ENCODE results near the gene CXCL12.

CXCL12 gene

DNA sequence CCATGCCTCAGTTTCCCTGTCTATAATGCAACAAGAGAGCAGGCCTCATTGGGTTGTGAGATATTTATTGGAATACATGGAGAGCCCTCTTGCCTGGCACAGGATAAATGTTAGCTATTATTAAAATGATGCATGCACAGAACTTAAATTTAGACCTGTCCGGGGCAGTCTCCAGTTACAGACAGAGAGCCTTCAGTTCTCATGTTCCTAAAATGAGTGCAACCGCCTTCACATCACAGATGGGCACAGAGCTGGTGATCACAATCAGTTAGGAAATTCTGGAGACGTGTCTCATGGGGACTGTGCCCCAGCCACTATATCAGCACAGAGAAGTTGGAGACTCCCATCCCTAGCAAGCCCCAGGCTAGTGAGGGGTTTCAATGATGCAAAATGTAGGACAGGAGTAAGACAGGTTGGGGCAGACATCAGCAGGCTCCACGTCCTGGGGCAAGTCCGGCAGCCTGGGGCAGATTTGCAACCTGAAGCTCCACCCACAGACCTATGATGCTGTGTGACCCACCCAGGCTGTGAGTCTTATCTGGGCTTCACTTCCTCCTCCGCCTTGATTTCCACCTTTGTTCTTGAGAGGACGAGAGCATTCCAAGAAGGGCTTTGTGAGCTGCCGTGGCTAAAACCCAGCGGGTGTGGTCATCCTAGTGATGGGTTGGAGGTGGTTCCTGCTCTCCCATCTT is 49.4 kb downstream of the CXCL12 start:
- Mint-ChIP-seq H3K36me3 (ENCODE audit: low read depth) (no peaks in the 10 kb centered on the region), H3K4me1 (ENCODE audit: low read depth) (no peaks in the 10 kb centered on the region), H3K27ac (no peak overlapping the region), H3K4me3 (no peak overlapping the region), H3K27me3 (no peaks in the 10 kb centered on the region), H3K9me3 (no peaks in the 10 kb centered on the region)
- intact Hi-C loops (cut with micrococcal nuclease): no loop called here

DNA sequence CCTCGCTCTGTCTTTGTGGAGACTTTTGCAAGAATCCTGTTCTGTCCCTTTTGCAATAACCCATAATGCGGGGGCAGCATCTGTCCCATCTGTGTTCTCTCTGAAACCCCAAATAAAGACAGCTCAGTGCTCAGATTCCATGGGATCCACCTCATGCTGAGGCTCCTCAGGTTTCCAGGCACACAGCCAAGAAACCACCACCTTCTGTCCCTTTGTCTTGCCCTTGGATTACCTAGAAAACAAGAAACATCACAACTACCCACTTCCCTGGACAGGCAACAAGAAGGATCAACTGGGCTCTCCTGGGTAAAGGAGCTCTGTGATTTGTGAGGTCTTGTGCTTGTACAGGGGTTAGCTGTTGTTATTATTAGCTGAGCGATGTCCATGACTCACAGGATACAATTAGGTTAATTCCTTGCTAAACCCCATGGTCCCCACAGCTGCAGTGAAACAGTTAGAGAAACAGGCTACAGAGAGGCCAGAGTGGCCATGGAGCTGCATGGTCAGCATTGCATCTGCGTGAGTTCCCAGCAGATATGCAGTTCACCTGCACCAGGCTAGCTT is 50.2 kb downstream of the CXCL12 start:
- intact Hi-C loops (cut with micrococcal nuclease): no loop called here
- Mint-ChIP-seq H3K27me3 (no peaks in the 10 kb centered on the region), H3K4me3 (no peak overlapping the region), H3K9me3 (no peaks in the 10 kb centered on the region), H3K36me3 (ENCODE audit: low read depth) (no peaks in the 10 kb centered on the region), H3K27ac (no peak overlapping the region), H3K4me1 (ENCODE audit: low read depth) (no peaks in the 10 kb centered on the region)

DNA sequence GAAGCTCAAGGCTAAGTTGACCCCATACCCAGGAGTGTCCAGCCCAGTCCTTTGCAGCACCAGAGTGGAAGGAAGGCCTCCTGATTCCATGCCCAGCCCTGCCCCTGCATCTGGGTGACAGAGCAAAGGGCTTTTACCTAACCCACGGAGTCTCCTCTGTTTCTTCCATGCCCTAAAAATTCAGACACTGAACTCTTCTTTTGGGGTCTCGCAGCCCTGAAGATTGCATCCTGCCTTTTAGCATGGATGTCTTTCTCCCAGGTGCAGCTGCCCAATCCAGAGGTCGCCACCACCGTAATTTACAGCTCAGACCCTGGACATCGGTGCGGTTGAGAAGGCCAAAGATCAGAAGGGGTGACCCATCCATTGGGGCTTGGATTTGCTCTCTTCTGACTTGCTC is 50.8 kb downstream of the CXCL12 start:
- H3K27ac Mint-ChIP-seq: no peak overlapping the region
- no peaks in the 10 kb centered on the region for H3K9me3 Mint-ChIP-seq
- no peaks in the 10 kb centered on the region for H3K27me3 Mint-ChIP-seq

DNA sequence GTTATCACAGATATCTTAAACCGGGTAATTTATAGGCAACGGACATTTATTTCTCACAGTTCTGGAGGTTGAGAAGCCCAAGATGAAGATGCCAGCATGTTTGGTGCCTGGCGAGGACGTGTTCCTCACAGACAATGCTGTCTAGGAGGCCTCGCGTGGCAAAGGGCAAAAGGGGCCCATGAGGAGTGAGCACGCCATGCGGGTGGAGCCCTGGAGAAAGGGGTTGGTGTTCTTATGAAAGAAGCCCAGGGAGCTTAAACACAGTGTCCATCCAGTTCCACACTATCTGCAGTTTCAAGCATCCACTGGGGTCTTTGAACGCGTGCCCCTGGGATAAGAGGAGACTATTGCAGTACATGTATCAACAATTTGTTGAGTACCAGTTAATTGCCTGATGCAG is 51.4 kb downstream of the CXCL12 start:
- Mint-ChIP-seq H3K36me3 (ENCODE audit: low read depth) (no peaks in the 10 kb centered on the region), H3K9me3 (no peaks in the 10 kb centered on the region), H3K4me3 (no peak overlapping the region), H3K27me3 (no peaks in the 10 kb centered on the region), H3K27ac (no peak overlapping the region), H3K4me1 (ENCODE audit: low read depth) (no peaks in the 10 kb centered on the region)
- intact Hi-C loops (cut with micrococcal nuclease): no loop called here

More for the DNA sequence above, 50.8 kb downstream of the CXCL12 start:
- no peak overlapping the region for H3K4me3 Mint-ChIP-seq
- H3K4me1 Mint-ChIP-seq (ENCODE audit: low read depth): no peaks in the 10 kb centered on the region
- intact Hi-C loops (cut with micrococcal nuclease): no loop called here
- no peaks in the 10 kb centered on the region for H3K36me3 Mint-ChIP-seq (ENCODE audit: low read depth)

DNA sequence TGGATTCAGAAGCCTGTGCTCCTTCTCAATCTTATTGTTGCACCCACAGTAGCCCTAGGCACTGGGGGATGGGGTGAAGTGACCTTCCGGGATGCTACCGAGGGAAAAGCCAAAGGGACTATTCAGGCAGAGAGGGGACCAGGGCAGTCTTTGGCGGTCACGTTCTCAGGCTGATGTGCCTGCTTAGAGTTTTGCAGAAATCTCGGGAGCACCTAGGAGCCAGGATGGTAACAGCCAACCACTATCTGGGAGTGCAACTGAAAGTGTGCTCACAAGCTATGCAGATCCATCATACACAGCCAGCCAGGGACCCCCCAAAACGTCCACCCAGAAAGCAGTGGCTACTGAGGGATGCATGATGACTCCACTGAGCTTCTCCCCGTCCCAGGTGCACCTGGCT is 52.4 kb downstream of the CXCL12 start:
- no peaks in the 10 kb centered on the region for H3K27me3 Mint-ChIP-seq
- H3K27ac Mint-ChIP-seq: no peak overlapping the region
- H3K4me1 Mint-ChIP-seq (ENCODE audit: low read depth): no peaks in the 10 kb centered on the region
- intact Hi-C loops (cut with micrococcal nuclease): no loop called here
- no peak overlapping the region for H3K4me3 Mint-ChIP-seq
- no peaks in the 10 kb centered on the region for H3K36me3 Mint-ChIP-seq (ENCODE audit: low read depth)
- no peaks in the 10 kb centered on the region for H3K9me3 Mint-ChIP-seq

DNA sequence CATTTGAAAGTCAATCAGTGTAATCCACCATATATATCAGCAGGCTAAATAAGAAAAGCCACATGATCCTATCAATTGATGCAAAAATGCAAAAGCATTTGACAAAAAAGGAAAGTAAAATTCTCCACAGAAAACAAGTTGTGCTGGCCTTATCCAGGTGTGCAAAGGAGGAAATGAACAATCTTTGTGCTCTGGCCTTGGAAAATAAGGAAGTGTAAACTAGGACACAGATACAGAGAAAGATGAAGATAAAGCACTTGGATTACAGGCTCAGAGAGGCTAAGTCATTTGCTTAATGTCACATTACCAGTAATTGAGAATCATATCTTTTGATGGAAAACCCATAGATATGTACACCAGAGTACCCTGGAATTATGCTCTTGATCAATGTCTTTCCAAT is 54.5 kb downstream of the CXCL12 start:
- intact Hi-C loops (cut with micrococcal nuclease): no loop called here
- Mint-ChIP-seq H3K36me3 (ENCODE audit: low read depth) (no peaks in the 10 kb centered on the region), H3K27me3 (no peaks in the 10 kb centered on the region), H3K9me3 (no peaks in the 10 kb centered on the region), H3K27ac (no peak overlapping the region), H3K4me3 (no peak overlapping the region), H3K4me1 (ENCODE audit: low read depth) (no peaks in the 10 kb centered on the region)

DNA sequence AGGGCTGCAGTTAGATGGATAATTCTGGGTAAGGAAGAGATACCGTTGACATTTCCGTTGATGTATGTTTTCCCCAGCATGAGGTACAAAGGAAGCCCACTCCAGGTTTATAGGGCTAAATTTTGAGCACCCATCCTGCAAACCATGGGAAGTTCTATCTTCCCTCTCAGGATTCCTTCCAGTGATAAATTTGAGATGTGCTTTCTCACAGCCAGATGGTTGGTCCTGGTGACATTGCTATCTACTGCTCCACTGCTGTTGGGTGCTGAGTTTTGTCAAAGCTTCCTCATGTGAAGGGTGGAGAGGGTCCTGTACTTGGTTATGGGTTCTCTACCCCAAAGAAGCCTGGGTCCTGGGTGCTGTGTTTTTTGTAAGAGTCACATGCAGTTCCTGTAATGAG is 57.4 kb downstream of the CXCL12 start:
- Mint-ChIP-seq H3K27me3 (peaks cover 3% of the 10 kb centered on the region), H3K36me3 (ENCODE audit: low read depth) (no peaks in the 10 kb centered on the region), H3K4me3 (no peak overlapping the region), H3K9me3 (no peaks in the 10 kb centered on the region), H3K4me1 (ENCODE audit: low read depth) (no peaks in the 10 kb centered on the region), H3K27ac (no peak overlapping the region)
- intact Hi-C loops (cut with micrococcal nuclease): no loop called here
